Measurements from ENCODE around the gene TFEB. TPM values are rescaled to one million over a fixed set of nuclear protein-coding genes. Genes with fewer than 3 reads are reported as not detected.
A peak's percentile ranks its signal among the peaks of the same experiment; 100 is the strongest.

The TFEB gene
- polyA plus RNA-seq, 1 experiment: 3.9 TPM

- Histone ChIP-seq H3K27ac (ENCODE audit: low read depth, low read length) (no peak overlapping the region), H3K4me3 (ENCODE audit: low read depth, low read length) (no peak overlapping the region), H3K27me3 (ENCODE audit: control insufficient read depth, insufficient read depth, low read length) (no peaks in the 10 kb centered on the region), H3K9me3 (ENCODE audit: control insufficient read depth, insufficient read depth, low read length) (no peaks in the 10 kb centered on the region; the same call in 1 of the 2 replicates)
- DNase-seq (ENCODE audit: low read depth, low spot score): no peak
- no peak for TF ChIP-seq CTCF (IDR thresholded peaks at IDR 0.05; ENCODE audit: low read depth, low read length)
- ChIA-PET POLR2A (no interaction called here), CTCF (interaction anchor here (0.6 to 5.1 kb wide), 28 partner anchors 10 to 378 kb away, joined by 3 to 135 read pairs (median 6); no protein-coding TSS in a partner anchor)
These were observed 50.9 kb downstream of the TFEB start for GRCh38 chr6:41684311-41685180.

- Histone ChIP-seq H3K9me3 (ENCODE audit: control insufficient read depth, insufficient read depth, low read length) (no peaks in the 10 kb centered on the region; the same call in 1 of the 2 replicates), H3K27me3 (ENCODE audit: control insufficient read depth, insufficient read depth, low read length) (no peaks in the 10 kb centered on the region), H3K27ac (ENCODE audit: low read depth, low read length) (no peak overlapping the region), H3K4me3 (ENCODE audit: low read depth, low read length) (peak overlapping the region; percentile 43)
- no peak for DNase-seq (ENCODE audit: low read depth, low spot score)
- CTCF ChIA-PET: interaction anchor here (0.5 to 5.1 kb wide), 53 partner anchors 9 to 377 kb away, joined by 3 to 135 read pairs (median 5); no protein-coding TSS in a partner anchor
- POLR2A ChIA-PET: interaction anchor here (0.8 to 1.3 kb wide), 2 partner anchors 50 to 81 kb away, joined by 3 to 8 read pairs; no protein-coding TSS in a partner anchor
- TF ChIP-seq CTCF (IDR thresholded peaks at IDR 0.05; ENCODE audit: low read depth, low read length): peak; percentile 86
These were observed 51.7 kb downstream of the TFEB start for GRCh38 chr6:41683523-41684310.

- peak overlapping the region; percentile 43 for H3K4me3 ChIP-seq (ENCODE audit: low read depth, low read length)
- CTCF ChIA-PET: interaction anchor here (0.5 to 5.1 kb wide), 48 partner anchors 8 to 377 kb away, joined by 3 to 135 read pairs (median 6); no protein-coding TSS in a partner anchor
- no peaks in the 10 kb centered on the region; the same call in 1 of the 2 replicates for H3K9me3 ChIP-seq (ENCODE audit: control insufficient read depth, insufficient read depth, low read length)
- POLR2A ChIA-PET: interaction anchor here (0.8 to 1.3 kb wide), 2 partner anchors 51 to 81 kb away, joined by 3 to 8 read pairs; no protein-coding TSS in a partner anchor
- no peaks in the 10 kb centered on the region for H3K27me3 ChIP-seq (ENCODE audit: control insufficient read depth, insufficient read depth, low read length)
- no peak for DNase-seq (ENCODE audit: low read depth, low spot score)
- H3K27ac ChIP-seq (ENCODE audit: low read depth, low read length): peak overlapping the region; percentile 31
- TF ChIP-seq CTCF (IDR thresholded peaks at IDR 0.05; ENCODE audit: low read depth, low read length): no peak
These were observed 52.2 kb downstream of the TFEB start for GRCh38 chr6:41683273-41683522.

GRCh38 chr6:41682497-41683272 is 52.7 kb downstream of the TFEB start:
- CTCF ChIA-PET: interaction anchor here (0.6 to 5.1 kb wide), 53 partner anchors 8 to 376 kb away, joined by 3 to 135 read pairs (median 6); no protein-coding TSS in a partner anchor
- Histone ChIP-seq H3K27me3 (ENCODE audit: control insufficient read depth, insufficient read depth, low read length) (no peaks in the 10 kb centered on the region), H3K4me3 (ENCODE audit: low read depth, low read length) (no peak overlapping the region; the same call in 1 of the 2 replicates), H3K9me3 (ENCODE audit: control insufficient read depth, insufficient read depth, low read length) (no peaks in the 10 kb centered on the region; the same call in 1 of the 2 replicates), H3K27ac (ENCODE audit: low read depth, low read length) (no peak overlapping the region)
- DNase-seq (ENCODE audit: low read depth, low spot score): no peak
- POLR2A ChIA-PET: interaction anchor here (0.8 to 1.4 kb wide), 3 partner anchors 51 to 80 kb away, joined by 3 to 8 read pairs (median 7); no protein-coding TSS in a partner anchor
- no peak for TF ChIP-seq CTCF (IDR thresholded peaks at IDR 0.05; ENCODE audit: low read depth, low read length)
